HCT116 (cell line): ENCODE results near the gene BRMS1L. TPM values are rescaled to one million over a fixed set of nuclear protein-coding genes. Genes with fewer than 3 reads are reported as not detected.

ENCODE experiments used
- ATAC-seq: fragments of 200-7000 bp; cut with Tn5 transposase; 2 replicates; pipeline ENCODE4 v1.9.1; 2020; ENCODE audit warnings: mild to moderate bottlenecking, moderate library complexity
- BruUV-seq: library from RNA; stranded (reverse); fragments of 400-500 nt; replicated peaks from 2 replicates; lab custom pipeline; 2021; lab: Mats Ljungman, UMichigan
- CTCF ChIA-PET: fragments of 300-600 bp; sonication (Branson Sonifier 250); formaldehyde crosslinking; loops from one replicate; lab custom pipeline; 2021; ENCODE audit warnings: antibody characterized with exemption; lab: Charles Lee
- POLR2A ChIA-PET: fragments of 300-600, 350-600 bp; sonication (Branson Sonifier 250); formaldehyde crosslinking; loops from one replicate; lab custom pipeline; 2021; ENCODE audit warnings: antibody characterized with exemption; lab: Charles Lee
- RAD21 ChIA-PET, 2 experiments: fragments of 300-600 bp; sonication (Branson Sonifier 250); formaldehyde crosslinking; loops; one replicate each; lab custom pipeline; 2023; ENCODE audit warnings: low total read pairs in 2 of 2; ENCODE audit not compliant: uncharacterized antibody in 2 of 2, unreplicated experiment in 2 of 2, low non-redundant PET in 1 of 2; lab: Charles Lee
- DNase-seq: peaks from one replicate; pipeline ENCODE4 v3.0.0-alpha.2; 2010; ENCODE audit warnings: low read depth, low spot score
- H2AFZ ChIP-seq: fragments of 200-600 bp; shearing (Covaris generic), sonication (generic); 2 replicates; pipeline ENCODE4 v1.6.1; 2017; ENCODE audit warnings: low read depth, mixed run types, mixed read lengths, antibody characterized with exemption, low read length; ENCODE audit not compliant: poor library complexity, severe bottlenecking
- H3K27ac ChIP-seq: 2 replicates; pipeline ENCODE4 v1.5.1; 2012; ENCODE audit warnings: low read depth, low read length
- H3K27me3 ChIP-seq: fragments of 200-600 bp; sonication (generic); 2 replicates; pipeline ENCODE4 v1.6.1; 2016; ENCODE audit warnings: mixed run types, low read length, mixed read lengths; ENCODE audit not compliant: insufficient read depth
- H3K36me3 ChIP-seq, 2 experiments: fragments of 200-500 bp in 1 of 2; fragments of 200-600 bp in 1 of 2; sonication (Bioruptor generic) in 1 of 2; sonication (generic) in 1 of 2; 2 replicates each; pipeline versions ENCODE4 v1.5.1 to v1.6.1; 2014 to 2016; ENCODE audit warnings: low read length in 2 of 2, inconsistent platforms in 1 of 2, mixed read lengths in 1 of 2, mixed run types in 1 of 2; ENCODE audit not compliant: insufficient read depth in 2 of 2, control insufficient read depth in 1 of 2
- H3K4me1 ChIP-seq, 2 experiments: fragments of 200-600 bp in 1 of 2; sonication (generic) in 1 of 2; 2 replicates each; pipeline versions ENCODE4 v1.5.1 to v1.6.1; 2012 to 2017; ENCODE audit warnings: low read length in 2 of 2, inconsistent platforms in 1 of 2, mild to moderate bottlenecking in 1 of 2, mixed read lengths in 1 of 2, mixed run types in 1 of 2, moderate library complexity in 1 of 2; ENCODE audit not compliant: insufficient read depth in 2 of 2, control insufficient read depth in 1 of 2
- H3K4me2 ChIP-seq: fragments of 200-600 bp; sonication (generic); 2 replicates; pipeline ENCODE4 v1.6.1; 2017; ENCODE audit warnings: mixed run types, low read length, mixed read lengths
- H3K4me3 ChIP-seq, 2 experiments: fragments of 200-600 bp in 1 of 2; sonication (generic) in 1 of 2; replicated peaks in 1 of 2; 2 replicates each; pipeline ENCODE4 v1.5.1; 2011 to 2016; ENCODE audit warnings: low read length in 2 of 2, control low read depth in 1 of 2, low read depth in 1 of 2, mild to moderate bottlenecking in 1 of 2, mixed read lengths in 1 of 2, mixed run types in 1 of 2
- H3K79me2 ChIP-seq: fragments of 200-600 bp; sonication (generic); 2 replicates; pipeline ENCODE4 v1.6.1; 2017; ENCODE audit warnings: mild to moderate bottlenecking, mixed run types, low read length, moderate library complexity, mixed read lengths; ENCODE audit not compliant: insufficient read depth
- H3K9ac ChIP-seq: fragments of 200-600 bp; sonication (generic); 2 replicates; pipeline ENCODE4 v1.6.1; 2016; ENCODE audit warnings: low read length, mixed read lengths
- H3K9me2 ChIP-seq: fragments of 200-600 bp; sonication (generic), shearing (Covaris generic); 2 replicates; pipeline ENCODE4 v1.6.1; 2017; ENCODE audit warnings: mixed run types, mild to moderate bottlenecking, moderate library complexity; ENCODE audit not compliant: insufficient read depth
- H3K9me3 ChIP-seq, 2 experiments: fragments of 200-500 bp in 1 of 2; fragments of 200-600 bp in 1 of 2; sonication (Bioruptor generic) in 1 of 2; sonication (generic) in 1 of 2; 2 replicates each; pipeline ENCODE4 v1.6.1; 2014 to 2017; ENCODE audit warnings: low read length in 2 of 2, mixed read lengths in 2 of 2, inconsistent platforms in 1 of 2, low read depth in 1 of 2, mild to moderate bottlenecking in 1 of 2, mixed run types in 1 of 2, moderate library complexity in 1 of 2; ENCODE audit not compliant: control insufficient read depth in 1 of 2, insufficient read depth in 1 of 2
- H4K20me1 ChIP-seq: fragments of 200-600 bp; sonication (generic), shearing (Covaris generic); 2 replicates; pipeline ENCODE4 v1.6.1; 2017; ENCODE audit warnings: mixed run types, mild to moderate bottlenecking, moderate library complexity; ENCODE audit not compliant: insufficient read depth
- CBX3 ChIP-seq: IDR thresholded peaks from 2 replicates; pipeline ENCODE4 v1.6.1; 2012; ENCODE audit warnings: low read depth
- CEBPB ChIP-seq: IDR thresholded peaks from 2 replicates; pipeline ENCODE4 v1.6.1; 2012; ENCODE audit warnings: low read depth
- ELF1 ChIP-seq: IDR thresholded peaks from 2 replicates; pipeline ENCODE4 v1.6.1; 2012; ENCODE audit warnings: low read depth, borderline replicate concordance
- EZH2 ChIP-seq: fragments of 200-600 bp; sonication (generic); IDR thresholded peaks from 2 replicates; pipeline ENCODE4 v1.6.1; 2017; ENCODE audit warnings: antibody characterized with exemption, mixed run types
- EZH2phosphoT487 ChIP-seq: fragments of 200-600 bp; IDR thresholded peaks from 2 replicates; pipeline ENCODE4 v1.6.1; 2018; ENCODE audit warnings: antibody characterized with exemption, borderline replicate concordance
- FOSL1 ChIP-seq: IDR thresholded peaks from 2 replicates; pipeline ENCODE4 v1.6.1; 2012; ENCODE audit warnings: low read depth
- JUND ChIP-seq: IDR thresholded peaks from 2 replicates; pipeline ENCODE4 v1.6.1; 2012
- POLR2A ChIP-seq: IDR thresholded peaks from 2 replicates; pipeline ENCODE4 v1.7.0; 2011; ENCODE audit warnings: borderline replicate concordance; ENCODE audit not compliant: insufficient read depth, insufficient read length; ENCODE audit errors: extremely low read depth
- RAD21 ChIP-seq: IDR thresholded peaks from 2 replicates; pipeline ENCODE4 v1.6.1; 2012; ENCODE audit warnings: low read depth, mild to moderate bottlenecking
- SIN3A ChIP-seq: IDR thresholded peaks from 2 replicates; pipeline ENCODE4 v1.6.1; 2012; ENCODE audit warnings: low read depth
- SP1 ChIP-seq: IDR thresholded peaks from 2 replicates; pipeline ENCODE4 v1.6.1; 2012; ENCODE audit warnings: low read depth
- SRF ChIP-seq: IDR thresholded peaks from 2 replicates; pipeline ENCODE4 v1.6.1; 2012; ENCODE audit warnings: low read depth
- TCF7L2 ChIP-seq: IDR thresholded peaks from 2 replicates; pipeline ENCODE4 v1.7.0; 2011; ENCODE audit warnings: borderline replicate concordance, inconsistent platforms; ENCODE audit not compliant: insufficient read depth, insufficient read length; ENCODE audit errors: extremely low read depth
- ZFX ChIP-seq: fragments of 450-650 bp; IDR thresholded peaks from 2 replicates; pipeline ENCODE4 v1.6.1; 2017
- ZNF274 ChIP-seq: fragments of 200-500 bp; sonication (Bioruptor generic); IDR thresholded peaks from 2 replicates; pipeline ENCODE4 v1.6.1; 2014; ENCODE audit warnings: mild to moderate bottlenecking, low read depth, low read length, inconsistent platforms
- intact Hi-C: fragments of 100-400 bp; cut with micrococcal nuclease; formaldehyde crosslinking; loops from 2 replicates; pipeline ENCODE4 v1.10.0; 2022
- total RNA-seq: library from RNA; stranded (reverse); gene quantifications from one replicate; pipeline ENCODE4 v1.2.1, GENCODE V29; 2021; ENCODE audit not compliant: unreplicated experiment
- TF ChIP-seq, protein P1 (sequence below): IDR thresholded peaks from 2 replicates; pipeline ENCODE4 v1.6.1; 2012
- TF ChIP-seq, protein P2 (sequence below): IDR thresholded peaks from 2 replicates; pipeline ENCODE4 v1.6.1; 2012; ENCODE audit warnings: low read depth
- TF ChIP-seq, protein P3 (sequence below), 3 experiments: fragments of 200-600 bp in 1 of 3; sonication (generic) in 1 of 3; IDR thresholded peaks in 2 of 3; conservative IDR thresholded peaks in 1 of 3; 2 replicates each; pipeline ENCODE4 v1.5.1; 2012 to 2017; ENCODE audit warnings: low read depth in 2 of 3, low read length in 2 of 3, antibody characterized with exemption in 1 of 3, borderline replicate concordance in 1 of 3, control low read depth in 1 of 3, mild to moderate bottlenecking in 1 of 3, mixed read lengths in 1 of 3, mixed run types in 1 of 3, moderate library complexity in 1 of 3; ENCODE audit not compliant: insufficient read depth in 1 of 3
- TF ChIP-seq, protein P4 (sequence below): IDR thresholded peaks from 2 replicates; pipeline ENCODE4 v1.6.1; 2011; ENCODE audit warnings: mild to moderate bottlenecking, low read length, moderate library complexity; ENCODE audit not compliant: insufficient replicate concordance; ENCODE audit errors: extremely low read depth
- TF ChIP-seq, protein P5 (sequence below): IDR thresholded peaks from 2 replicates; pipeline ENCODE4 v1.6.1; 2012

Gene BRMS1L
- total RNA-seq, 1 experiment from 2014 or later: 6.2 TPM

DNA sequence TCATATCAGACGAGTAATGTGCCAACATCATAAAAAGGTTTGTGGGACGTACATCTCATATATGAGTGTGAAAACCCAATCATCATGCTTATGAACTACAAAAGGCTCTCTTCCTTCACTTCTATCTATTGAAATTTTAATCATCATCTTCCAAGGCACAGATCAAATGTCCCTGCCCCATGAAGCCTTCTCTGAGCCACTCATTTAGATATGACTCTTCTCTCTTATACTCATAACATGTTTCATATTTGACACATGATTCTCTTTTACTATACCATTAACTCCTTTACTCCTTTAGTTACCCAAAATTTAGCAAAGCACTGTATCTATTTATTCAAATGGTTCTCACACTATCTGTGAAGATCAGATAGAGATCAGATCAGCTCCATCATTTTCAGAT lies 39.3 kb upstream of the BRMS1L start:
- Histone ChIP-seq H3K36me3 (no peaks in the 10 kb centered on the region), H3K4me3 (no peak overlapping the region), H3K9ac (no peak overlapping the region), H3K27ac (no peak overlapping the region), H3K9me2 (no peaks in the 10 kb centered on the region), H3K4me1 (no peaks in the 10 kb centered on the region), H3K9me3 (no peaks in the 10 kb centered on the region), H3K79me2 (peaks cover 37% of the 10 kb centered on the region), H4K20me1 (no peaks in the 10 kb centered on the region), H3K4me2 (no peak overlapping the region), H3K27me3 (no peaks in the 10 kb centered on the region), H2AFZ (no peak overlapping the region)
- BruUV-seq: no TSS peak
- intact Hi-C loops: no loop called here
- ChIA-PET RAD21 (no interaction called here), CTCF (no interaction called here), POLR2A (no interaction called here)
- DNase-seq (no peak), ATAC-seq (no peak)
- no peak for TF ChIP-seq SP1
- no peak for TF ChIP-seq FOSL1
- no peak for TF ChIP-seq TCF7L2
- TF ChIP-seq, protein P1, sequence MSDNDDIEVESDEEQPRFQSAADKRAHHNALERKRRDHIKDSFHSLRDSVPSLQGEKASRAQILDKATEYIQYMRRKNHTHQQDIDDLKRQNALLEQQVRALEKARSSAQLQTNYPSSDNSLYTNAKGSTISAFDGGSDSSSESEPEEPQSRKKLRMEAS: no peak
- TF ChIP-seq ZFX: no peak
- no peak for TF ChIP-seq SIN3A
- TF ChIP-seq, protein P2, sequence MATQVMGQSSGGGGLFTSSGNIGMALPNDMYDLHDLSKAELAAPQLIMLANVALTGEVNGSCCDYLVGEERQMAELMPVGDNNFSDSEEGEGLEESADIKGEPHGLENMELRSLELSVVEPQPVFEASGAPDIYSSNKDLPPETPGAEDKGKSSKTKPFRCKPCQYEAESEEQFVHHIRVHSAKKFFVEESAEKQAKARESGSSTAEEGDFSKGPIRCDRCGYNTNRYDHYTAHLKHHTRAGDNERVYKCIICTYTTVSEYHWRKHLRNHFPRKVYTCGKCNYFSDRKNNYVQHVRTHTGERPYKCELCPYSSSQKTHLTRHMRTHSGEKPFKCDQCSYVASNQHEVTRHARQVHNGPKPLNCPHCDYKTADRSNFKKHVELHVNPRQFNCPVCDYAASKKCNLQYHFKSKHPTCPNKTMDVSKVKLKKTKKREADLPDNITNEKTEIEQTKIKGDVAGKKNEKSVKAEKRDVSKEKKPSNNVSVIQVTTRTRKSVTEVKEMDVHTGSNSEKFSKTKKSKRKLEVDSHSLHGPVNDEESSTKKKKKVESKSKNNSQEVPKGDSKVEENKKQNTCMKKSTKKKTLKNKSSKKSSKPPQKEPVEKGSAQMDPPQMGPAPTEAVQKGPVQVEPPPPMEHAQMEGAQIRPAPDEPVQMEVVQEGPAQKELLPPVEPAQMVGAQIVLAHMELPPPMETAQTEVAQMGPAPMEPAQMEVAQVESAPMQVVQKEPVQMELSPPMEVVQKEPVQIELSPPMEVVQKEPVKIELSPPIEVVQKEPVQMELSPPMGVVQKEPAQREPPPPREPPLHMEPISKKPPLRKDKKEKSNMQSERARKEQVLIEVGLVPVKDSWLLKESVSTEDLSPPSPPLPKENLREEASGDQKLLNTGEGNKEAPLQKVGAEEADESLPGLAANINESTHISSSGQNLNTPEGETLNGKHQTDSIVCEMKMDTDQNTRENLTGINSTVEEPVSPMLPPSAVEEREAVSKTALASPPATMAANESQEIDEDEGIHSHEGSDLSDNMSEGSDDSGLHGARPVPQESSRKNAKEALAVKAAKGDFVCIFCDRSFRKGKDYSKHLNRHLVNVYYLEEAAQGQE: no peak
- no peak for TF ChIP-seq RAD21
- no peak for TF ChIP-seq JUND
- TF ChIP-seq, protein P3, sequence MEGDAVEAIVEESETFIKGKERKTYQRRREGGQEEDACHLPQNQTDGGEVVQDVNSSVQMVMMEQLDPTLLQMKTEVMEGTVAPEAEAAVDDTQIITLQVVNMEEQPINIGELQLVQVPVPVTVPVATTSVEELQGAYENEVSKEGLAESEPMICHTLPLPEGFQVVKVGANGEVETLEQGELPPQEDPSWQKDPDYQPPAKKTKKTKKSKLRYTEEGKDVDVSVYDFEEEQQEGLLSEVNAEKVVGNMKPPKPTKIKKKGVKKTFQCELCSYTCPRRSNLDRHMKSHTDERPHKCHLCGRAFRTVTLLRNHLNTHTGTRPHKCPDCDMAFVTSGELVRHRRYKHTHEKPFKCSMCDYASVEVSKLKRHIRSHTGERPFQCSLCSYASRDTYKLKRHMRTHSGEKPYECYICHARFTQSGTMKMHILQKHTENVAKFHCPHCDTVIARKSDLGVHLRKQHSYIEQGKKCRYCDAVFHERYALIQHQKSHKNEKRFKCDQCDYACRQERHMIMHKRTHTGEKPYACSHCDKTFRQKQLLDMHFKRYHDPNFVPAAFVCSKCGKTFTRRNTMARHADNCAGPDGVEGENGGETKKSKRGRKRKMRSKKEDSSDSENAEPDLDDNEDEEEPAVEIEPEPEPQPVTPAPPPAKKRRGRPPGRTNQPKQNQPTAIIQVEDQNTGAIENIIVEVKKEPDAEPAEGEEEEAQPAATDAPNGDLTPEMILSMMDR (IDR thresholded peaks at IDR 0.05 in 2 of 3, conservative IDR thresholded peaks at IDR 0.05 in 1 of 3; ENCODE audit: borderline replicate concordance in 1 of 3, insufficient read depth in 1 of 3, low read depth in 2 of 3, low read length in 2 of 3): no peak
- TF ChIP-seq, protein P4, sequence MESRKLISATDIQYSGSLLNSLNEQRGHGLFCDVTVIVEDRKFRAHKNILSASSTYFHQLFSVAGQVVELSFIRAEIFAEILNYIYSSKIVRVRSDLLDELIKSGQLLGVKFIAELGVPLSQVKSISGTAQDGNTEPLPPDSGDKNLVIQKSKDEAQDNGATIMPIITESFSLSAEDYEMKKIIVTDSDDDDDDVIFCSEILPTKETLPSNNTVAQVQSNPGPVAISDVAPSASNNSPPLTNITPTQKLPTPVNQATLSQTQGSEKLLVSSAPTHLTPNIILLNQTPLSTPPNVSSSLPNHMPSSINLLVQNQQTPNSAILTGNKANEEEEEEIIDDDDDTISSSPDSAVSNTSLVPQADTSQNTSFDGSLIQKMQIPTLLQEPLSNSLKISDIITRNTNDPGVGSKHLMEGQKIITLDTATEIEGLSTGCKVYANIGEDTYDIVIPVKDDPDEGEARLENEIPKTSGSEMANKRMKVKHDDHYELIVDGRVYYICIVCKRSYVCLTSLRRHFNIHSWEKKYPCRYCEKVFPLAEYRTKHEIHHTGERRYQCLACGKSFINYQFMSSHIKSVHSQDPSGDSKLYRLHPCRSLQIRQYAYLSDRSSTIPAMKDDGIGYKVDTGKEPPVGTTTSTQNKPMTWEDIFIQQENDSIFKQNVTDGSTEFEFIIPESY: no peak
- TF ChIP-seq POLR2A: no peak
- TF ChIP-seq ZNF274: no peak
- no peak for TF ChIP-seq SRF
- TF ChIP-seq CEBPB: no peak
- no peak for TF ChIP-seq EZH2phosphoT487
- TF ChIP-seq, protein P5, sequence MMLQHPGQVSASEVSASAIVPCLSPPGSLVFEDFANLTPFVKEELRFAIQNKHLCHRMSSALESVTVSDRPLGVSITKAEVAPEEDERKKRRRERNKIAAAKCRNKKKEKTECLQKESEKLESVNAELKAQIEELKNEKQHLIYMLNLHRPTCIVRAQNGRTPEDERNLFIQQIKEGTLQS: no peak
- no peak for TF ChIP-seq EZH2
- TF ChIP-seq CBX3: no peak
- TF ChIP-seq ELF1: no peak
